Chondrocyte (in vitro differentiated cells): ENCODE results near the gene COL9A2. TPM values are rescaled to one million over a fixed set of nuclear protein-coding genes. Genes with fewer than 3 reads are reported as not detected.
"Not testable (repeated sequence)": the region's sequence is repeated elsewhere in the genome, so short reads cannot be mapped to it uniquely, and the experiment has no call there.

Source experiments
- DNase-seq: peaks from one replicate; pipeline ENCODE4 v3.0.0; 2021; ENCODE audit warnings: mixed read lengths, low spot score
- H3K27ac Mint-ChIP-seq: one replicate; pipeline ENCODE4 v1.8.0; 2021; ENCODE audit warnings: mild to moderate bottlenecking, moderate library complexity, mixed read lengths; ENCODE audit not compliant: unreplicated experiment
- H3K27me3 Mint-ChIP-seq: 2 replicates; pipeline ENCODE4 v1.8.0; 2021; ENCODE audit warnings: low read depth, mixed read lengths
- H3K36me3 Mint-ChIP-seq: 2 replicates; pipeline ENCODE4 v1.8.0; 2021; ENCODE audit warnings: low read depth, mixed read lengths
- H3K4me1 Mint-ChIP-seq: 2 replicates; pipeline ENCODE4 v1.8.0; 2021; ENCODE audit warnings: low read depth, mild to moderate bottlenecking, mixed read lengths
- H3K4me3 Mint-ChIP-seq: one replicate; pipeline ENCODE4 v1.8.0; 2021; ENCODE audit warnings: mild to moderate bottlenecking, moderate library complexity, mixed read lengths; ENCODE audit not compliant: unreplicated experiment
- H3K9me3 Mint-ChIP-seq: 2 replicates; pipeline ENCODE4 v1.8.0; 2021; ENCODE audit warnings: low read depth, mixed read lengths
- CTCF ChIP-seq: fragments of 200-600 bp; sonication (generic); IDR thresholded peaks from 2 replicates; pipeline ENCODE4 v1.5.0; 2021; ENCODE audit warnings: antibody characterized with exemption, mild to moderate bottlenecking, moderate library complexity
- total RNA-seq: library from RNA; stranded (reverse); gene quantifications from 3 replicates; pipeline ENCODE4 v1.2.1, GENCODE V29; 2021

Gene COL9A2
- total RNA-seq, 1 donor from 2014 or later: 9.9 TPM

DNA sequence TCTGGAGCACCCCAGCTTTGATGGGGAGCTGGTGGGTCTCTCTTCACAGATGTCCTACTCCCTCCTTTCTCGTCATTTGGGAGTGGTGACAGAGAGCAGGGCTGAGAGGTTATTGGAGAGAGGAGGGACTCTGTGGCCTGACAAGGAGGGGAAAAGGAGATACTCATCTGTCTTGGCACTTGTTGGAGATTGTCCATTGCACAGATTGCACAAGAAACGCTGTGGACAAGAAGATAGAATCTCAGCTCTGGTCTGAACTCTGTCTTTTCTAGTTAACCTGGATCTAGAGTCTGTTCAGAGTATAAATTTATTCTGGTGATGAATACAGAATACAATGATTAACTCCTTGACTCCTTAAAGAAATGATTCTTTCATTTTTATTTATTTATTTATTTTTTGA is 34.0 kb upstream of the COL9A2 start:
- Mint-ChIP-seq H3K4me3 (no peak overlapping the region), H3K9me3 (peaks cover 3% of the 10 kb centered on the region), H3K27me3 (peaks cover 1% of the 10 kb centered on the region), H3K27ac (no peak overlapping the region), H3K36me3 (no peaks in the 10 kb centered on the region), H3K4me1 (no peaks in the 10 kb centered on the region)
- no peak for TF ChIP-seq CTCF
- no peak for DNase-seq

GRCh38 chr1:40350391-40350790 is 33.3 kb upstream of the COL9A2 start:
- H3K27me3 Mint-ChIP-seq: peaks cover 1% of the 10 kb centered on the region
- H3K36me3 Mint-ChIP-seq: no peaks in the 10 kb centered on the region
- H3K4me1 Mint-ChIP-seq: no peaks in the 10 kb centered on the region
- H3K9me3 Mint-ChIP-seq: no peaks in the 10 kb centered on the region
- no peak overlapping the region for H3K27ac Mint-ChIP-seq
- no peak for TF ChIP-seq CTCF
- DNase-seq: no peak
- no peak overlapping the region for H3K4me3 Mint-ChIP-seq

- no peak for DNase-seq
- Mint-ChIP-seq H3K36me3 (peaks cover 10% of the 10 kb centered on the region), H3K27ac (no peak overlapping the region), H3K27me3 (peaks cover 5% of the 10 kb centered on the region), H3K9me3 (peaks cover 14% of the 10 kb centered on the region), H3K4me3 (no peak overlapping the region), H3K4me1 (no peaks in the 10 kb centered on the region)
- TF ChIP-seq CTCF: peak; percentile 10
These were observed 27.5 kb upstream of the COL9A2 start for GRCh38 chr1:40344597-40344996.

- not testable (repeated sequence) for H3K27ac Mint-ChIP-seq, H3K4me3 Mint-ChIP-seq, H3K27me3 Mint-ChIP-seq, H3K36me3 Mint-ChIP-seq, H3K4me1 Mint-ChIP-seq, DNase-seq
- peaks cover 14% of the 10 kb centered on the region for H3K9me3 Mint-ChIP-seq
These were observed 25.3 kb upstream of the COL9A2 start for GRCh38 chr1:40342381-40342717.

- no peak overlapping the region for H3K27ac Mint-ChIP-seq
- no peak for DNase-seq
These were observed 24.6 kb upstream of the COL9A2 start for GRCh38 chr1:40341491-40342380.

More at GRCh38 chr1:40341491-40342380, 24.6 kb upstream of the COL9A2 start:
- H3K4me3 Mint-ChIP-seq: no peak overlapping the region
- no peak for TF ChIP-seq CTCF
- peaks cover 10% of the 10 kb centered on the region for H3K36me3 Mint-ChIP-seq
- peaks cover 4% of the 10 kb centered on the region for H3K4me1 Mint-ChIP-seq
- H3K27me3 Mint-ChIP-seq: peaks cover 8% of the 10 kb centered on the region
- H3K9me3 Mint-ChIP-seq: peaks cover 14% of the 10 kb centered on the region
